Measurements from ENCODE around the gene CAPN2.
"Not testable (repeated sequence)": the region's sequence is repeated elsewhere in the genome, so short reads cannot be mapped to it uniquely, and the experiment has no call there.

Gene CAPN2

GRCh38 chr1:223717123-223717522, 4.8 kb downstream of the CAPN2 start:
- no peak for DNase-seq (ENCODE audit: low read depth in 2 of 2)

- DNase-seq (ENCODE audit: low read depth in 2 of 2) = no peak
Measured at GRCh38 chr1:223717695-223718363, 5.5 kb downstream of the CAPN2 start.

GRCh38 chr1:223718850-223719249, 6.5 kb downstream of the CAPN2 start:
- no peak for DNase-seq (ENCODE audit: low read depth in 2 of 2)

- DNase-seq (ENCODE audit: low read depth in 2 of 2) = no peak
Measured at GRCh38 chr1:223720971-223721591, 8.7 kb downstream of the CAPN2 start.

- DNase-seq (ENCODE audit: low read depth in 2 of 2) = no peak
Measured at GRCh38 chr1:223721658-223722607, 9.6 kb downstream of the CAPN2 start.

- no peak for DNase-seq (ENCODE audit: low read depth in 2 of 2)
Measured at GRCh38 chr1:223723351-223723904, 11.1 kb downstream of the CAPN2 start.

GRCh38 chr1:223724376-223724775, 12.0 kb downstream of the CAPN2 start:
- no peak for DNase-seq (ENCODE audit: low read depth in 2 of 2)

GRCh38 chr1:223725578-223725977, 13.2 kb downstream of the CAPN2 start:
- DNase-seq (ENCODE audit: low read depth in 2 of 2) = no peak

GRCh38 chr1:223726380-223727001, 14.2 kb downstream of the CAPN2 start:
- peak; percentile 85 for DNase-seq (ENCODE audit: low read depth in 2 of 2)

GRCh38 chr1:223727541-223727940, 15.2 kb downstream of the CAPN2 start:
- no peak for DNase-seq (ENCODE audit: low read depth in 2 of 2)

GRCh38 chr1:223729906-223730305, 17.6 kb downstream of the CAPN2 start:
- no peak for DNase-seq (ENCODE audit: low read depth in 2 of 2)

- no peak for DNase-seq (ENCODE audit: low read depth in 2 of 2)
Measured at GRCh38 chr1:223730479-223731132, 18.3 kb downstream of the CAPN2 start.

- DNase-seq (ENCODE audit: low read depth in 2 of 2) = no peak
Measured at GRCh38 chr1:223731133-223731770, 18.9 kb downstream of the CAPN2 start.

- DNase-seq (ENCODE audit: low read depth in 2 of 2) = no peak
Measured at GRCh38 chr1:223732993-223733798, 20.9 kb downstream of the CAPN2 start.

- DNase-seq (ENCODE audit: low read depth in 2 of 2) = no peak
Measured at GRCh38 chr1:223733898-223734852, 21.8 kb downstream of the CAPN2 start.

- DNase-seq (ENCODE audit: low read depth in 2 of 2) = not testable (repeated sequence)
Measured at GRCh38 chr1:223736638-223737037, 24.3 kb downstream of the CAPN2 start.

- DNase-seq (ENCODE audit: low read depth in 2 of 2) = no peak
Measured at GRCh38 chr1:223737342-223737741, 25.0 kb downstream of the CAPN2 start.

GRCh38 chr1:223738465-223739365, 26.4 kb downstream of the CAPN2 start:
- DNase-seq (ENCODE audit: low read depth in 2 of 2) = no peak
